ENCODE results near the gene SELPLG. TPM values are rescaled to one million over a fixed set of nuclear protein-coding genes. Genes with fewer than 3 reads are reported as not detected.

SELPLG gene
- total RNA-seq, 2 donors from 2014 or later = 0.66 to 2.3 TPM

- peak; percentile 26 to 52 (median 42) for DNase-seq
- Histone ChIP-seq H3K4me3 (no peak overlapping the region), H3K27ac (no peak overlapping the region), H3K27me3 (no peaks in the 10 kb centered on the region), H3K9me3 (no peaks in the 10 kb centered on the region), H3K36me3 (replicated peaks in 1 of 2; ENCODE audit: insufficient read depth in 1 of 2, low read depth in 2 of 2) (no peaks in the 10 kb centered on the region), H3K4me1 (no peaks in the 10 kb centered on the region)
- peak; percentile 53 for ATAC-seq
- WGBS, 2 donors = 36 to 59% methylated on average over 3 to 21 of the region's 21 CpGs
- intact Hi-C loops (cut with DNase I) = loop anchor here (5.0 kb wide), 1 partner anchor 32 kb away; no protein-coding TSS in a partner anchor
- TF ChIP-seq POLR2A (IDR thresholded peaks at IDR 0.05) = no peak
- TF ChIP-seq CTCF (IDR thresholded peaks at IDR 0.05) = no peak
Measured at GRCh38 chr12:108609537-108610335, 24.0 kb downstream of the SELPLG start.

- ATAC-seq (no peak), DNase-seq (no peak)
- no peak for TF ChIP-seq POLR2A (IDR thresholded peaks at IDR 0.05)
- TF ChIP-seq CTCF (IDR thresholded peaks at IDR 0.05) = no peak
- Histone ChIP-seq H3K27me3 (no peaks in the 10 kb centered on the region), H3K4me1 (no peaks in the 10 kb centered on the region), H3K36me3 (replicated peaks in 1 of 2; ENCODE audit: insufficient read depth in 1 of 2, low read depth in 2 of 2) (no peaks in the 10 kb centered on the region), H3K27ac (no peak overlapping the region), H3K9me3 (no peaks in the 10 kb centered on the region), H3K4me3 (no peak overlapping the region)
- intact Hi-C loops (cut with DNase I) = no loop called here
- WGBS, 2 donors = 59 to 63% methylated on average over 1 to 5 of the region's 5 CpGs
Measured at GRCh38 chr12:108608616-108609015, 25.1 kb downstream of the SELPLG start.

GRCh38 chr12:108607981-108608600 lies 25.6 kb downstream of the SELPLG start:
- Histone ChIP-seq H3K27ac (no peak overlapping the region), H3K27me3 (no peaks in the 10 kb centered on the region), H3K36me3 (replicated peaks in 1 of 2; ENCODE audit: insufficient read depth in 1 of 2, low read depth in 2 of 2) (no peaks in the 10 kb centered on the region), H3K4me3 (no peak overlapping the region), H3K4me1 (no peaks in the 10 kb centered on the region), H3K9me3 (no peaks in the 10 kb centered on the region)
- intact Hi-C loops (cut with DNase I) = no loop called here
- no peak for DNase-seq
- WGBS, 2 donors = 66 to 74% methylated on average over 9 to 10 of the region's 10 CpGs
- ATAC-seq = no peak
- TF ChIP-seq CTCF (IDR thresholded peaks at IDR 0.05) (no peak), POLR2A (IDR thresholded peaks at IDR 0.05) (no peak)

- WGBS, 2 donors = 69 to 72% methylated on average over 9 of the region's 9 CpGs
Measured at GRCh38 chr12:108606492-108606891, 27.2 kb downstream of the SELPLG start.

More at GRCh38 chr12:108606492-108606891, 27.2 kb downstream of the SELPLG start:
- DNase-seq = no peak
- intact Hi-C loops (cut with DNase I) = no loop called here
- Histone ChIP-seq H3K9me3 (no peaks in the 10 kb centered on the region), H3K4me3 (no peak overlapping the region), H3K27ac (no peak overlapping the region), H3K27me3 (no peaks in the 10 kb centered on the region), H3K4me1 (no peaks in the 10 kb centered on the region), H3K36me3 (replicated peaks in 1 of 2; ENCODE audit: insufficient read depth in 1 of 2, low read depth in 2 of 2) (no peaks in the 10 kb centered on the region)
- no peak for ATAC-seq
- TF ChIP-seq POLR2A (IDR thresholded peaks at IDR 0.05) = no peak
- no peak for TF ChIP-seq CTCF (IDR thresholded peaks at IDR 0.05)
